CD14-positive monocyte (primary cell): ENCODE measurements around the gene FHL3. TPM values are rescaled to one million over a fixed set of nuclear protein-coding genes. Genes with fewer than 3 reads are reported as not detected.

Experiments
- DNase-seq, 3 donors: peaks; one replicate each; pipeline ENCODE4 v3.0.0-alpha.2; 2011 to 2022
- H2AFZ ChIP-seq: 2 replicates; pipeline ENCODE4 v1.6.0; 2012; ENCODE audit warnings: mild to moderate bottlenecking, low read depth, low read length, inconsistent platforms; ENCODE audit not compliant: insufficient read depth, poor library complexity, severe bottlenecking
- H3K27ac ChIP-seq, 2 donors: 1 replicate in 1 of 2; 2 replicates in 1 of 2; pipeline ENCODE4 v1.5.1; 2012 to 2013; ENCODE audit warnings: low read length in 2 of 2, control low read depth in 1 of 2, inconsistent platforms in 1 of 2, low read depth in 1 of 2, mild to moderate bottlenecking in 1 of 2
- H3K27me3 ChIP-seq, 2 donors: one replicate each; pipeline versions ENCODE4 v1.6.0 to v1.6.1; 2011 to 2013; ENCODE audit warnings: low read length in 2 of 2; ENCODE audit not compliant: control insufficient read depth in 2 of 2, insufficient read depth in 2 of 2
- H3K36me3 ChIP-seq, 2 donors: replicated peaks in 1 of 2; 1 replicate in 1 of 2; 2 replicates in 1 of 2; pipeline versions ENCODE4 v1.5.1 to v1.6.1; 2012 to 2013; ENCODE audit warnings: low read length in 2 of 2, control low read depth in 1 of 2, inconsistent platforms in 1 of 2, mild to moderate bottlenecking in 1 of 2; ENCODE audit not compliant: insufficient read depth in 2 of 2, control insufficient read depth in 1 of 2
- H3K4me1 ChIP-seq, 2 donors: 1 replicate in 1 of 2; 2 replicates in 1 of 2; pipeline versions ENCODE4 v1.5.1 to v1.6.1; 2012 to 2013; ENCODE audit warnings: low read length in 2 of 2, control low read depth in 1 of 2, inconsistent platforms in 1 of 2, mild to moderate bottlenecking in 1 of 2, moderate library complexity in 1 of 2; ENCODE audit not compliant: insufficient read depth in 2 of 2, control insufficient read depth in 1 of 2
- H3K4me2 ChIP-seq: replicated peaks from 2 replicates; pipeline ENCODE3; 2012; ENCODE audit warnings: low read length, moderate library complexity, mild to moderate bottlenecking; ENCODE audit not compliant: poor library complexity, severe bottlenecking; ENCODE audit errors: extremely low read depth
- H3K4me3 ChIP-seq, 3 experiments: fragments of 200-600 bp in 1 of 3; sonication (generic) in 1 of 3; replicated peaks in 1 of 3; 1 replicate in 2 of 3; 2 replicates in 1 of 3; pipeline ENCODE4 v1.5.1; 2011 to 2013; ENCODE audit warnings: low read length in 3 of 3, mild to moderate bottlenecking in 3 of 3, control low read depth in 2 of 3, low read depth in 2 of 3, inconsistent platforms in 1 of 3, moderate library complexity in 1 of 3
- H3K79me2 ChIP-seq: 2 replicates; pipeline ENCODE4 v1.6.0; 2012; ENCODE audit warnings: mild to moderate bottlenecking, control low read depth, inconsistent platforms, low read length, moderate library complexity; ENCODE audit not compliant: insufficient read depth
- H3K9ac ChIP-seq: 2 replicates; pipeline ENCODE4 v1.6.0; 2017; ENCODE audit warnings: low read length, mild to moderate bottlenecking; ENCODE audit not compliant: insufficient read depth, poor library complexity, severe bottlenecking
- H3K9me3 ChIP-seq, 2 donors: replicated peaks in 1 of 2; 1 replicate in 1 of 2; 2 replicates in 1 of 2; pipeline versions ENCODE4 v1.5.1 to v1.6.1; 2012 to 2013; ENCODE audit warnings: low read length in 2 of 2, control low read depth in 1 of 2; ENCODE audit not compliant: control insufficient read depth in 1 of 2, insufficient read depth in 1 of 2
- H4K20me1 ChIP-seq: 2 replicates; pipeline ENCODE4 v1.6.0; 2012; ENCODE audit warnings: mild to moderate bottlenecking, low read length, control low read depth, moderate library complexity; ENCODE audit not compliant: insufficient read depth
- H3K27ac Mint-ChIP-seq, 7 donors: one replicate each; pipeline ENCODE4 v1.8.0; 2020; ENCODE audit warnings: mild to moderate bottlenecking in 7 of 7, mixed read lengths in 7 of 7, moderate library complexity in 6 of 7, inconsistent platforms in 2 of 7
- H3K27me3 Mint-ChIP-seq, 3 donors: one replicate each; pipeline ENCODE4 v1.8.0; 2021 to 2022; ENCODE audit warnings: low read depth in 3 of 3, mild to moderate bottlenecking in 3 of 3, mixed read lengths in 3 of 3, moderate library complexity in 3 of 3, inconsistent platforms in 1 of 3
- H3K36me3 Mint-ChIP-seq, 2 donors: one replicate each; pipeline ENCODE4 v1.8.0; 2020; ENCODE audit warnings: mixed read lengths in 2 of 2, inconsistent platforms in 1 of 2, mild to moderate bottlenecking in 1 of 2
- H3K4me1 Mint-ChIP-seq: one replicate; pipeline ENCODE4 v1.8.0; 2020; ENCODE audit warnings: mild to moderate bottlenecking, mixed read lengths
- H3K4me3 Mint-ChIP-seq, 2 donors: one replicate each; pipeline ENCODE4 v1.8.0; 2020; ENCODE audit warnings: mild to moderate bottlenecking in 2 of 2, mixed read lengths in 2 of 2, moderate library complexity in 1 of 2
- H3K9me3 Mint-ChIP-seq, 7 donors: one replicate each; pipeline ENCODE4 v1.8.0; 2020 to 2022; ENCODE audit warnings: mixed read lengths in 7 of 7, mild to moderate bottlenecking in 6 of 7, moderate library complexity in 6 of 7, inconsistent platforms in 2 of 7
- CTCF ChIP-seq: fragments of 200-600 bp; IDR thresholded peaks from one replicate; pipeline ENCODE4 v1.8.0; 2022; ENCODE audit warnings: antibody characterized with exemption, mild to moderate bottlenecking
- WGBS: methylation state at CpG from one replicate; pipeline ENCODE4 v1.1.5; 2013; ENCODE audit warnings: missing lambda C conversion rate; ENCODE audit not compliant: insufficient coverage; 5-methylcytosine and 5-hydroxymethylcytosine counted together
- intact Hi-C, 2 donors: fragments of 100-400 bp; cut with micrococcal nuclease; formaldehyde crosslinking; loops; one replicate each; pipeline versions ENCODE4 v1.15.0 to v1.15.1; 2023
- polyA plus RNA-seq, 3 donors: library from polyadenylated mRNA; depleted of rRNA in 1 of 3; unstranded in 2 of 3; stranded (reverse) in 1 of 3; fragments of 300-500 nt in 2 of 3; fragments of >200 nt in 1 of 3; fragmentation: Illumina TruSeq in 2 of 3; gene quantifications; 1 replicate in 2 of 3; 2 replicates in 1 of 3; pipeline ENCODE4 v1.2.3, GENCODE V29; 2012 to 2021

FHL3 gene
- polyA plus RNA-seq, 3 donors: 24.7 to 32.3 (median 26.1) TPM

- H3K9me3 Mint-ChIP-seq: no peaks in the 10 kb centered on the region
- Histone ChIP-seq H3K9ac (no peak overlapping the region), H3K27ac (no peak overlapping the region), H3K79me2 (peaks cover 15% of the 10 kb centered on the region), H4K20me1 (no peaks in the 10 kb centered on the region), H3K36me3 (peaks cover 81 to 92% of the 10 kb centered on the region in 2 donors), H3K4me3 (no peak overlapping the region), H3K4me1 (peaks cover 4% of the 10 kb centered on the region in 2 donors), H2AFZ (no peak overlapping the region), H3K4me2 (no peak overlapping the region), H3K9me3 (no peaks in the 10 kb centered on the region), H3K27me3 (no peaks in the 10 kb centered on the region)
- H3K4me1 Mint-ChIP-seq: peaks cover 3% of the 10 kb centered on the region
- intact Hi-C loops: loop anchor here (5.0 to 10.0 kb wide), 2 partner anchors 39 to 179 kb away; partner anchors contain the start of genes C1orf122 (in 1 of the 2) and YRDC (in 1 of the 2)
- DNase-seq: no peak
- no peak overlapping the region for H3K27ac Mint-ChIP-seq
- H3K36me3 Mint-ChIP-seq: peaks cover 74 to 88% of the 10 kb centered on the region in 2 donors
- TF ChIP-seq CTCF: no peak
- WGBS: no CpG with 5 or more reads among the region's 2 CpGs
- H3K27me3 Mint-ChIP-seq: no peaks in the 10 kb centered on the region
- H3K4me3 Mint-ChIP-seq: no peak overlapping the region
Measured at GRCh38 chr1:37983546-37983945, 21.8 kb downstream of the FHL3 start.

GRCh38 chr1:37978541-37978940 is 26.8 kb downstream of the FHL3 start:
- no peak overlapping the region for H3K27ac ChIP-seq
- H3K4me3 Mint-ChIP-seq: no peak overlapping the region
- H3K27me3 Mint-ChIP-seq: no peaks in the 10 kb centered on the region
- H3K36me3 ChIP-seq: peaks cover 84 to 94% of the 10 kb centered on the region in 2 donors
- H3K4me2 ChIP-seq: no peak overlapping the region
- H3K4me1 ChIP-seq: no peaks in the 10 kb centered on the region
- H3K27me3 ChIP-seq: no peaks in the 10 kb centered on the region
- H3K4me3 ChIP-seq: no peak overlapping the region
- no peak for TF ChIP-seq CTCF
- no peak overlapping the region for H2AFZ ChIP-seq
- 100% methylated on average over 4 of the region's 4 CpGs for WGBS
- H3K4me1 Mint-ChIP-seq: no peaks in the 10 kb centered on the region
- DNase-seq: no peak
- H3K9me3 Mint-ChIP-seq: peaks cover 0 to 2% (median 0%) of the 10 kb centered on the region in 7 donors
- peaks cover 85 to 99% of the 10 kb centered on the region in 2 donors for H3K36me3 Mint-ChIP-seq
- no peaks in the 10 kb centered on the region for H4K20me1 ChIP-seq
- H3K27ac Mint-ChIP-seq: no peak overlapping the region
- intact Hi-C loops: loop anchor here in 1 of 2 donors (10.0 kb wide), 1 partner anchor 94 kb away; no protein-coding TSS in a partner anchor
- no peak overlapping the region for H3K9ac ChIP-seq
- no peaks in the 10 kb centered on the region for H3K9me3 ChIP-seq
- H3K79me2 ChIP-seq: peaks cover 4% of the 10 kb centered on the region
